ENCODE data around the gene ANKFY1. TPM values are rescaled to one million over a fixed set of nuclear protein-coding genes. Genes with fewer than 3 reads are reported as not detected.

Gene ANKFY1
- total RNA-seq, 6 experiments from 2014 or later = 21.3 to 34.9 (median 29.5) TPM

DNA sequence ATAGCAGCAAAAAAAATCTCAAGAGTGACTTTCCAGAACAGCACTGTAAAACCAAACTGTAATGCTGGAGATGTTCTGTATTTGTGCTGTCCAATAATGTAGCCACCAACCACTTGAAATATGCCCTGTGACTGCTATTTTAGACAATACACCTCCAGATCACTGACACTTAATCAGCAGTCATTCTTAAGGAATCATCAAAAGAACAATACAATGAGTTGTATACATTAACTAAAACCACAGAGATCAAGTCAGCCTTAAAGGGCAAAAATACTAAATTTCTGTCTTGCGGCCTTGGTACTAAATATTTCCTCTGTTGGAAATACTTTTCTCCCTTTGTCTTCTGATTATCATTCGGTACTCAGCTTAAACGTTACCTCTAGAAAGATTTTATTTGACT is 33.6 kb upstream of the ANKFY1 start:
- TF ChIP-seq POLR2A (IDR thresholded peaks at IDR 0.05) = no peak
- TF ChIP-seq CTCF (IDR thresholded peaks at IDR 0.05) = no peak
- Histone ChIP-seq H3K27ac (no peak overlapping the region), H3K27me3 (no peaks in the 10 kb centered on the region), H3K36me3 (peaks cover 0 to 5% (median 0%) of the 10 kb centered on the region in 4 donors), H3K9me3 (no peaks in the 10 kb centered on the region), H3K4me1 (no peaks in the 10 kb centered on the region), H3K4me3 (no peak overlapping the region)
- ATAC-seq (no peak), DNase-seq (no peak)
- intact Hi-C loops (cut with DNase I) = loop anchor here in 1 of 2 donors (5.0 kb wide), 1 partner anchor 35 kb away; the partner anchor contains the start of gene ANKFY1
- 80% methylated on average over 3 of the region's 3 CpGs for WGBS (ENCODE audit: insufficient coverage, low coverage, low lambda C conversion rate, missing lambda C conversion rate)

DNA sequence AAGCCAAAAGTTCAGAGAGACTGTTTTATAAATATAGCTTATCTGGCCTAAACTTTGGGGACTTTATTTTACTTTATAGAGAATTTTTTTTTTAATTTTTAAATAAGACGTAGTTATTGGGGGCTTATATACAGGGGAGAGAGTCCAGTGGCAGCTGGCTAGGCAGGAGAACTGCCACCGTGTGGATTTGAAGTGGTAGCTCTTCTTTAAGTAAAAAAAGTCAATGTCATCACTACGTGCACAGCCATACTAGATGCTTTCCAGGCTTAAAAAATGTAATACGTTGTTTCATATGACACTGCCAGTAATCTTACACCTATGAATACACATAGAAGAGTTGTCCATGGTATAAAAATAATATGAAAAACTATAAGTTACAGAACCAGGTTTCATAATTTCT is 31.9 kb upstream of the ANKFY1 start:
- H3K4me3 ChIP-seq = no peak overlapping the region
- no peaks in the 10 kb centered on the region for H3K4me1 ChIP-seq
- H3K36me3 ChIP-seq = peaks cover 0 to 9% (median 1%) of the 10 kb centered on the region in 4 donors
- DNase-seq = no peak
- TF ChIP-seq CTCF (IDR thresholded peaks at IDR 0.05) (no peak), POLR2A (IDR thresholded peaks at IDR 0.05) (no peak)
- ATAC-seq = no peak
- H3K27me3 ChIP-seq = no peaks in the 10 kb centered on the region
- 66% methylated on average over 4 of the region's 4 CpGs for WGBS (ENCODE audit: insufficient coverage, low coverage, low lambda C conversion rate, missing lambda C conversion rate)
- no peaks in the 10 kb centered on the region for H3K9me3 ChIP-seq
- intact Hi-C loops (cut with DNase I) = loop anchor here in 1 of 2 donors (5.0 kb wide), 1 partner anchor 33 kb away; the partner anchor contains the start of gene ANKFY1
- no peak overlapping the region for H3K27ac ChIP-seq

GRCh38 chr17:4293572-4293971 is 29.8 kb upstream of the ANKFY1 start:
- no peaks in the 10 kb centered on the region for H3K4me1 ChIP-seq
- no peak overlapping the region for H3K4me3 ChIP-seq
- no peaks in the 10 kb centered on the region for H3K9me3 ChIP-seq
- intact Hi-C loops (cut with DNase I) = no loop called here
- ATAC-seq (no peak), DNase-seq (no peak)
- WGBS (ENCODE audit: insufficient coverage, low coverage, low lambda C conversion rate, missing lambda C conversion rate) = 100% methylated on average over 1 of the region's 1 CpG
- no peak for TF ChIP-seq POLR2A (IDR thresholded peaks at IDR 0.05)
- no peak for TF ChIP-seq CTCF (IDR thresholded peaks at IDR 0.05)
- H3K27ac ChIP-seq = no peak overlapping the region
- no peaks in the 10 kb centered on the region for H3K27me3 ChIP-seq
- peaks cover 0 to 10% (median 2%) of the 10 kb centered on the region in 4 donors for H3K36me3 ChIP-seq

DNA sequence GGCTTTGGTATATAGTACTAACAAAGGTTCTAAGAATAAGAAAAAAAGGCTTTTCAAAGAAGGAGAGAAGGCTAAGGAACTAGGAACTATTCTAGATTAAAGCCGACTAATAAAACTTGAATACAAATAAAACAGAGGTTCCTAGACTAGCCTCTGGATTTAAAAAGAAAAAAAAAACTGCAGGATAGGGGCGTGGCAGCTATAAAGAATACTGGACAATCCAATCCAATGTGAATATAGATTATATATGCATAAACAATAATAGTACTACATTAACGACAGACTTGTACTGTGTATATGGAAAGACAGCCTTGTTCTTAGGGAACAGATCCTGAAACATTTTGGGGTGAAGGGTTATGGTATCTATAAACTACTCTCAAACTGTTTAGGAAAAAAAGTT is 23.9 kb upstream of the ANKFY1 start:
- Histone ChIP-seq H3K4me3 (no peak overlapping the region), H3K9me3 (no peaks in the 10 kb centered on the region), H3K27me3 (no peaks in the 10 kb centered on the region), H3K27ac (no peak overlapping the region), H3K4me1 (no peaks in the 10 kb centered on the region), H3K36me3 (peaks cover 0 to 8% (median 3%) of the 10 kb centered on the region in 4 donors)
- TF ChIP-seq CTCF (IDR thresholded peaks at IDR 0.05) = no peak
- TF ChIP-seq POLR2A (IDR thresholded peaks at IDR 0.05) = no peak
- no peak for ATAC-seq
- DNase-seq = no peak
- intact Hi-C loops (cut with DNase I) = no loop called here
- 92% methylated on average over 3 of the region's 3 CpGs for WGBS (ENCODE audit: insufficient coverage, low coverage, low lambda C conversion rate, missing lambda C conversion rate)

DNA sequence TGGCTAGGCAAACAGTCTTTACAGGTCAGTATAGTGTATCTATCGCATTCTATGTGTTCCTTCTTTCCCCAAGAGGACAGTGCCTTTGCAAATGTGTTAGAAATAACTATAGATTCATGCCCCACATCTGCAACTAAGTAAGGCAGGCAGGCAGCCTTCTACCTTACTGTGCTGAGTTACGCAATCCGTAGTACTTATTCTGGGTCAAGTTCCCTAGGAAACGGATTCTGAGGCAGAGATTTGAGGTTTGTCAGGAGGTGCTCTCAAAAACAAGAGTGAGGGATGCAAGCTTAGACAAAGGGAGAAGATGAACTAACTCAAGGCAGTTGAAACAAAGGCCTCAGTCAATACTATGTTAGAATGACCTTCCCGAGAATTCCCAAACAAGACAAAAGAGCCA is 12.7 kb upstream of the ANKFY1 start:
- H3K27ac ChIP-seq = no peak overlapping the region
- no peaks in the 10 kb centered on the region for H3K9me3 ChIP-seq
- TF ChIP-seq CTCF (IDR thresholded peaks at IDR 0.05) = no peak
- no peak for TF ChIP-seq POLR2A (IDR thresholded peaks at IDR 0.05)
- H3K36me3 ChIP-seq = peaks cover 0 to 4% (median 0%) of the 10 kb centered on the region in 4 donors
- H3K4me1 ChIP-seq = peaks cover 0 to 9% (median 0%) of the 10 kb centered on the region in 4 donors
- no peak overlapping the region for H3K4me3 ChIP-seq
- no peak for ATAC-seq
- 87% methylated on average over 4 of the region's 5 CpGs for WGBS (ENCODE audit: insufficient coverage, low coverage, low lambda C conversion rate, missing lambda C conversion rate)
- intact Hi-C loops (cut with DNase I) = no loop called here
- no peaks in the 10 kb centered on the region for H3K27me3 ChIP-seq
- no peak for DNase-seq
